ENCODE data around the gene CRACR2A.

GRCh38 chr12:3697311-3697870 is 55.5 kb downstream of the CRACR2A start:
- TF ChIP-seq CTCF (IDR thresholded peaks at IDR 0.05), result no peak
- TF ChIP-seq POLR2AphosphoS5 (IDR thresholded peaks at IDR 0.05; ENCODE audit: insufficient read depth in 1 of 2, low read depth in 1 of 2), result no peak
